Pons (tissue), 1 donor: Measurements from ENCODE around the gene TNFRSF9.
"Not testable (repeated sequence)": the region's sequence is repeated elsewhere in the genome, so short reads cannot be mapped to it uniquely, and the experiment has no call there.

Experiments
- DNase-seq: peaks from one replicate; pipeline ENCODE4 v3.0.0-alpha.2; 2016; ENCODE audit warnings: low spot score

Gene TNFRSF9

GRCh38 chr1:7940745-7941436, at the start of gene TNFRSF9:
TNFRSF9 (minus strand) TSS chr1:7940839; CDS start chr1:7939994, 845 bp downstream.
- no peak for DNase-seq

- no peak for DNase-seq
These were observed 49.3 kb upstream of the TNFRSF9 start for GRCh38 chr1:7989762-7990428.

- DNase-seq, result no peak
These were observed 47.9 kb upstream of the TNFRSF9 start for GRCh38 chr1:7988576-7988975.

DNA sequence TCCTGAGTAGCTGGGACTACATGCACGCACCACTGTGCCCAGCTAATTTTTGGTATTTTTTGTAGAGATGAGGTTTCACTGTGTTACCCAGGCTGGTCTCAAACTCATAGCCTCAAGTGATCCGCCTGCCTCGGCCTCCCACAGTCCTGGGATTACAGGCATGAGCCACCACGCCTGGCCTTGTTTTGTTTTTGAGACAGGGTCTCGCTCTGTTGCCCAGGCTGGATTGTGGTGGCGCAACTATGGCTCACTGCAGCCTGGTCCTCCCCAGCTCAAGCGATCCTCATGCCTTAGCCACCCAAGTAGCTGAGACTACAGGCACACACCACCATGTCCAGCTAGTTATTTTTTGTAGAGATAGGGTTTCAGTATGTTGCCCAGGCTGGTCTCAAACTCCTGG, 46.9 kb upstream of the TNFRSF9 start:
- DNase-seq, result no peak

- no peak for DNase-seq
These were observed 45.4 kb upstream of the TNFRSF9 start for GRCh38 chr1:7985851-7986612.

DNA sequence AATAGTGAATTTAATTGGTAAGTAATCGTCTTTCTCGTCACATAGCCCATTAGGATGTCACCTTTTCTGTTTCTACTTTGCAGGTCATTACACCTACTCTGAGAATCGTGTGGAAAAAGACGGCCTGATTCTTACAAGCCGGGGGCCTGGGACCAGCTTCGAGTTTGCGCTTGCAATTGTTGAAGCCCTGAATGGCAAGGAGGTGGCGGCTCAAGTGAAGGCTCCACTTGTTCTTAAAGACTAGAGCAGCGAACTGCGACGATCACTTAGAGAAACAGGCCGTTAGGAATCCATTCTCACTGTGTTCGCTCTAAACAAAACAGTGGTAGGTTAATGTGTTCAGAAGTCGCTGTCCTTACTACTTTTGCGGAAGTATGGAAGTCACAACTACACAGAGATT, 44.2 kb upstream of the TNFRSF9 start:
- no peak for DNase-seq

DNA sequence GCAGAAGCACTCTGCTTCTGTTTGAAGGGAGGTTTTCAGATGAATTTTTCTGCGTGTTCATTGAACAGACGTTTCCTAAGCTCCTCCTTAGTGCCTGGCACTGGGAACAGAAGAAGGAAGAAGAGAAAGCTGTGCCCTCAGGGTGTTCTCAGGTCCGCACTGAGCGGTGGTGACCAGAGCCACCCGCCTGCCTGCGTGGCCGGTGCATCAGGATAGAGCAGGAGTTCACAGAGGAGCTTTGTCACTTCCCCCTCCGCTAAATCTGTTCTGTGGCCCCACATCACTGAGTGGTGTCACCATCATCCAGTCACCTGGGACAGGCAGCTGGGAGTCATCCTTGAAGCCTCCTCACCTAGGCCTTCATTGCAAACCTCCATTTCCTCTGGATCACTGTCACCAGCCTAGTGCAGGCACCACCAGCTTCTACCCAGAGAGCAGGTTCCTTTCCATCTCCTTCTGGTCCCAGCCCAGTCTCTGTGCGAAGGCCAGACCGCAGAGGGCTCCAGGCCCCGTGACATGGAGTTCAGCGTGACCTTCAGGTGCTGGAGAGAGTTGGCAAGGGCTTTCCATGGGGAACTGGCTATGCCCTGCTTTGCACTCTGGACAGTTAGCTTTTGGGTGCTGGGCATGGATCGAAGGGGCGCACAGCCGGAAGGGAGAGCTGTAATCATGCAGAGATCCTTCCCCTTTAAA, 42.6 kb upstream of the TNFRSF9 start:
- DNase-seq, result no peak

- DNase-seq, result no peak
These were observed 40.3 kb upstream of the TNFRSF9 start for GRCh38 chr1:7980984-7981383.

DNA sequence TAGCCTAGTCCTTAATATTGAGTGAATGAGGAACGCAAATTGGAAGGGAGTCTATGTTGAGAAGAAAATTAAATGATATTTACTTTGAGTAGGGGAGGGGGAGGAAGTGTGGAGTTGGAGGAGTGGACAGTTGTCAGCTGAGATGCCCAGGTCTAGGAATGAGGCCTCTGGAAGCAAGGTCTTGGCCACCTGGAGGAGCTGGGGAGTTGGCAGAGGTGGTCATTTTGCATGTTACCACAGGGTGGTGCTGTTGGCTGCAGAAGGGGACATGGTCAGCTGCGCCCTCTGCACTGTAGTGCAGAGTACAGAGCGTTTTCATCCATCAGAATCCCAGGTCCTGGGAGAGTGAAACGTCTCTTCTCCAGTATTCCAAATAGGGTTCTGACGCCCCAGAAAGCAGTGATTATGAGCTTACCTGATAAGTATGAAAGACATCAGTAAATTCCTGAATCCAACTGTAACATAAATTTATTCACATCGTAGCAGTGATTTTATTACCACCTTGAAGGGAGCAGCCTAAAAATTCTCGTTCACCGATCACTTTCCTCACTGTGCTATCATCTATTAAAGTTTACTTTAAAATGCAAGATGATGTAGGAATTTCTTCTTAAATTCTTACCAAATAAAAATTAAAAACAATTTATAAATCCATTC, 34.7 kb upstream of the TNFRSF9 start:
- DNase-seq, result peak; percentile 75

DNA sequence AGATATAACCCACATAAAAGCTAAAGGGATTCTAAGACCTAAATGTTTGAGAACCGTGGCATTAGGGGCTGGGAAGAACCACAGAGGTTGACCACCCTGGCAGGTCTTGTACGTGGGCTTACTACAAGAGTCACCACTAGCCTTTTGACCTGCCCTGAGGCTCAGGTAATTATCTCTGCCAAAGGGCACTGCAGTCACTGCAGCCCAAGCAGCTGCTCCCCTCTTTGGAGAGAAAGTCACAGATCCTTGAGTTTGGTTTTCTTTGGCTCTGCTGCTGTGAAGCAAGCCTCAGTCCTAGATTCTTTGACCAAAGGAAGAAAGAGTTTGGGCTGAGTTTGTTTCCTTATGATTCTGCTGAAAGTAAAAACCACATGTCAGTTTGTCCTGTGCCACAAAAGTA, 32.4 kb upstream of the TNFRSF9 start:
- DNase-seq, result no peak

GRCh38 chr1:7972285-7972684, 31.6 kb upstream of the TNFRSF9 start:
- DNase-seq, result no peak

GRCh38 chr1:7971024-7971423, 30.4 kb upstream of the TNFRSF9 start:
- no peak for DNase-seq

GRCh38 chr1:7970246-7970645, 29.6 kb upstream of the TNFRSF9 start:
- DNase-seq, result no peak

- no peak for DNase-seq
These were observed 27.0 kb upstream of the TNFRSF9 start for GRCh38 chr1:7967651-7968050.

- DNase-seq, result no peak
These were observed 26.6 kb upstream of the TNFRSF9 start for GRCh38 chr1:7967196-7967595.

DNA sequence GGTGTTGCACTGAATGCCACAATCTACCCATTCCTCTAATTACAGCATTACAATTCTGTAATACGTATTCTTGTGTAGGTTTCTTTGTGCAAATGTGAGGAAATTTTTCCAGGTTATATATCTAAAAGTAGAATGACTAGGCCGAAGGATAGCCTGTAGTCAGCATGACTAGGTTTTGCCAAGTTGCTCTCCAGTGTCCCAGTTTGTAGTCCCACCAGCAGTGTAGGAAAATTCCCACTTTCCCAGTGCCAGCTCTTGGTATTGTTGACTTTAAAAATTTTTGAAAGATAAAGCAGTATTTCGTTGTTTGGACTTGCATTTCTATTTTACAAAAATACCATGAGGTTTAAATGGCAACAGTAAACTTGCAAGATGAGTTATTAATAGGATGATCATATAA, 23.8 kb upstream of the TNFRSF9 start:
- DNase-seq, result no peak

DNA sequence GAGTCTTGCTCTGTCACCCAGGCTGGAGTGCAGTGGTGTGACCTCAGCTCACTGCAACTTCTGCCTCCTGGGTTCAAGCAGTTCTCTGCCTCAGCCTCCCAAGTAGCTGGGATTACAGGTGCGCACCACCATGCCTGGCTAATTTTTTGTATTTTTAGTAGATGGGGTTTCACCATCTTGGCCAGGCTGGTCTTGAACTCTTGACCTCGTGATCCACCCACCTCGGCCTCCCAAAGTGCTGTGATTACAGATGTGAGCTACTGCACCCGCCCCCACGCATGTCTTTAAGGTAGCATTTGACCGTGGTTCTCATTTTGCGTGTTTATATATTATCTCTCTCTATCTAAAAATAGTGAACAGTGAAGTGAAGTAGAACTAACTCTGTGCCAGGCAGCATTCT, 23.2 kb upstream of the TNFRSF9 start:
- DNase-seq, result not testable (repeated sequence)

DNA sequence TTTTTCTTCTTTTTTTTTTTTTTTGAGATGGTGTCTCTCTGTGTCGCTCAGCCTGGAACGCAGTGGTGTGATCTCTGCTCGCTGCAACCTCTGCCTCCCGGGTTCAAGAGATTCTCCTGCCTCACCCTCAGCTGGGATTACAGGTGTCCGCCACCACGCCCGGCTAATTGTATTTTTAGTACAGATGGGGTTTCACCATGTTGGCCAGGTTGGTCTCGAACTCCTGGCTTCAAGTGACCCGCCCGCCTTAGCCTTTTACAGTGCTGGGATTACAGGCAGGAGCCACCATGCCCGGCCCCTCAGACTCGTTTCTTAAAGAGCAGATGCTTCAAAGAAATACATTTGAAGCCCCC, 22.7 kb upstream of the TNFRSF9 start:
- DNase-seq, result not testable (repeated sequence)

- no peak for DNase-seq
These were observed 22.2 kb upstream of the TNFRSF9 start for GRCh38 chr1:7962636-7963377.

DNA sequence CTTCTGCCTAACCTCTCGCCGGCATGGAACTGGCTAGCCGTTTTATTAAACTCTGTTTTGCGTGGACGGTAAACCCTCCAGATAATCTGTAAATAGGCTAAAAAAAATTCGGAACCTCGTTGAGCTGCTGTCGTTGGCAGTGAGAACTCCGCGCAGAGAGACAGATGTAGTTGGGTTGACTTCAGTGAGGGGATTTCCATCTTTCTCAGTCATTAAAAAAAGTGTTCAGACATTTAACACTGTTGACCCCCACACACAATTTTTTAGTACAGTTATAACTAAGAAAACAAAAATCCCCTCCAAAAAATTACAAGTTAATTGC, 21.3 kb upstream of the TNFRSF9 start:
- DNase-seq, result no peak

- peak; percentile 98 for DNase-seq
These were observed 20.8 kb upstream of the TNFRSF9 start, which contains the start of gene PARK7 for GRCh38 chr1:7961216-7962013. PARK7 (plus strand) TSS chr1:7961711; CDS start chr1:7962786, 1,075 bp downstream.
